Fibroblast of villous mesenchyme (primary cell): ENCODE measurements around the gene PDZD2. TPM values are rescaled to one million over a fixed set of nuclear protein-coding genes. Genes with fewer than 3 reads are reported as not detected.

Experiments
- DNase-seq: peaks from one replicate; pipeline ENCODE4 v3.0.0-alpha.2; 2010; ENCODE audit warnings: low read depth
- H3K4me3 ChIP-seq: 2 replicates; pipeline ENCODE4 v1.5.1; 2011; ENCODE audit warnings: low read depth, mild to moderate bottlenecking, low read length
- CTCF ChIP-seq: IDR thresholded peaks from 2 replicates; pipeline ENCODE4 v1.5.1; 2012; ENCODE audit warnings: low read depth, mild to moderate bottlenecking, low read length; ENCODE audit not compliant: insufficient read depth
- total RNA-seq: library from RNA; depleted of rRNA; stranded (reverse); fragments of >200 nt; gene quantifications from 2 replicates; pipeline ENCODE4 v1.2.3, GENCODE V29; 2012

Gene PDZD2
- total RNA-seq, 1 donor: 2.6 TPM

- TF ChIP-seq CTCF: peak; percentile 76
- peak; percentile 74 for DNase-seq
- H3K4me3 ChIP-seq: no peak overlapping the region
Observed at GRCh38 chr5:32092938-32093812, 454.2 kb downstream of the PDZD2 start.

GRCh38 chr5:32094691-32095090, 455.8 kb downstream of the PDZD2 start:
- no peak overlapping the region for H3K4me3 ChIP-seq
- no peak for TF ChIP-seq CTCF
- no peak for DNase-seq

GRCh38 chr5:32095261-32095671, 456.3 kb downstream of the PDZD2 start:
- no peak overlapping the region for H3K4me3 ChIP-seq
- no peak for TF ChIP-seq CTCF
- no peak for DNase-seq

- no peak overlapping the region for H3K4me3 ChIP-seq
- TF ChIP-seq CTCF: no peak
- no peak for DNase-seq
Observed at GRCh38 chr5:32096891-32097595, 458.1 kb downstream of the PDZD2 start.

GRCh38 chr5:32098291-32098690, 459.4 kb downstream of the PDZD2 start:
- TF ChIP-seq CTCF: no peak
- H3K4me3 ChIP-seq: no peak overlapping the region
- no peak for DNase-seq

GRCh38 chr5:32098890-32099310, 460.0 kb downstream of the PDZD2 start:
- DNase-seq: no peak
- TF ChIP-seq CTCF: no peak
- no peak overlapping the region for H3K4me3 ChIP-seq
